B cell (primary cell): Measurements from ENCODE around the gene PSORS1C1. TPM values are rescaled to one million over a fixed set of nuclear protein-coding genes. Genes with fewer than 3 reads are reported as not detected.

Experiments
- ATAC-seq: fragments of 200-7000 bp; cut with Tn5 transposase; one replicate; pipeline ENCODE4 v1.10.0; 2021; ENCODE audit warnings: low read depth, mild to moderate bottlenecking, moderate number of reproducible peaks, moderate library complexity
- CTCF ChIA-PET: fragments of 350-600 bp; sonication (Branson Sonifier 250); formaldehyde crosslinking; loops from one replicate; lab custom pipeline; 2021; ENCODE audit warnings: antibody characterized with exemption, inconsistent platforms; lab: Charles Lee
- POLR2A ChIA-PET: fragments of 350-600 bp; sonication (Branson Sonifier 250); formaldehyde crosslinking; loops from one replicate; lab custom pipeline; 2021; ENCODE audit warnings: antibody characterized with exemption; lab: Charles Lee
- DNase-seq: peaks from one replicate; pipeline ENCODE4 v3.0.0; 2013
- H2AFZ ChIP-seq: 2 replicates; pipeline ENCODE4 v1.6.1; 2012; ENCODE audit warnings: mild to moderate bottlenecking, low read depth, low read length; ENCODE audit not compliant: insufficient read depth, poor library complexity, severe bottlenecking
- H3K27ac ChIP-seq, 2 donors: 1 replicate in 1 of 2; 2 replicates in 1 of 2; pipeline ENCODE4 v1.5.1; 2012 to 2013; ENCODE audit warnings: low read length in 2 of 2, mild to moderate bottlenecking in 2 of 2, moderate library complexity in 1 of 2
- H3K27me3 ChIP-seq, 4 experiments: fragments of 200-600 bp in 1 of 4; sonication (generic) in 1 of 4; replicated peaks in 1 of 4; 1 replicate in 2 of 4; 2 replicates in 2 of 4; pipeline versions ENCODE4 v1.6.1 to v1.7.0; 2013 to 2016; ENCODE audit warnings: low read length in 3 of 4, mild to moderate bottlenecking in 2 of 4, mixed read lengths in 1 of 4, moderate library complexity in 1 of 4; ENCODE audit not compliant: insufficient read depth in 4 of 4, control insufficient read depth in 3 of 4; ENCODE audit errors: control extremely low read depth in 1 of 4
- H3K36me3 ChIP-seq, 2 experiments: replicated peaks in 1 of 2; 1 replicate in 1 of 2; 2 replicates in 1 of 2; pipeline versions ENCODE4 v1.6.1 to v1.7.1; 2013; ENCODE audit warnings: low read length in 1 of 2; ENCODE audit not compliant: insufficient read depth in 2 of 2, control insufficient read depth in 1 of 2; ENCODE audit errors: control extremely low read depth in 1 of 2, extremely low read depth in 1 of 2
- H3K4me1 ChIP-seq, 2 donors: fragments of 200-600 bp in 1 of 2; sonication (generic) in 1 of 2; 1 replicate in 1 of 2; 2 replicates in 1 of 2; pipeline versions ENCODE4 v1.5.1 to v1.6.1; 2013 to 2017; ENCODE audit warnings: low read length in 2 of 2; ENCODE audit not compliant: control insufficient read depth in 2 of 2, insufficient read depth in 2 of 2
- H3K4me2 ChIP-seq: replicated peaks from 2 replicates; pipeline ENCODE3; 2012; ENCODE audit warnings: mild to moderate bottlenecking, low read depth, low read length; ENCODE audit not compliant: poor library complexity, severe bottlenecking
- H3K4me3 ChIP-seq, 5 experiments: fragments of 200-600 bp in 1 of 5; sonication (generic) in 1 of 5; 1 replicate in 3 of 5; 2 replicates in 2 of 5; pipeline versions ENCODE4 v1.5.1 to v1.7.0; 2011 to 2016; ENCODE audit warnings: low read length in 4 of 5, mild to moderate bottlenecking in 4 of 5, low read depth in 2 of 5, control low read depth in 1 of 5, moderate library complexity in 1 of 5; ENCODE audit not compliant: insufficient read depth in 1 of 5; ENCODE audit errors: control extremely low read depth in 1 of 5, extremely low read depth in 1 of 5
- H3K79me2 ChIP-seq: fragments of 200-600 bp; sonication (generic); one replicate; pipeline ENCODE4 v1.6.0; 2016; ENCODE audit warnings: low read length; ENCODE audit not compliant: control insufficient read depth, insufficient read depth
- H3K9ac ChIP-seq: fragments of 200-600 bp; sonication (generic); 2 replicates; pipeline ENCODE4 v1.6.1; 2017; ENCODE audit warnings: mild to moderate bottlenecking, low read length, moderate library complexity
- H3K9me3 ChIP-seq, 3 donors: one replicate each; pipeline versions ENCODE4 v1.6.1 to v1.7.1; 2013; ENCODE audit warnings: low read length in 2 of 3; ENCODE audit not compliant: control insufficient read depth in 2 of 3, insufficient read depth in 1 of 3; ENCODE audit errors: control extremely low read depth in 1 of 3
- H4K20me1 ChIP-seq: 2 replicates; pipeline ENCODE4 v1.6.0; 2012; ENCODE audit warnings: mild to moderate bottlenecking, low read length; ENCODE audit not compliant: insufficient read depth, control insufficient read depth, poor library complexity, severe bottlenecking
- H3K27ac Mint-ChIP-seq: one replicate; pipeline ENCODE4 v1.8.0; 2021; ENCODE audit warnings: mixed read lengths
- H3K27me3 Mint-ChIP-seq: one replicate; pipeline ENCODE4 v1.8.0; 2021; ENCODE audit warnings: mixed read lengths
- H3K4me1 Mint-ChIP-seq: one replicate; pipeline ENCODE4 v1.8.0; 2021; ENCODE audit warnings: mixed read lengths
- H3K4me3 Mint-ChIP-seq: one replicate; pipeline ENCODE4 v1.8.0; 2021; ENCODE audit warnings: mixed read lengths
- H3K9me3 Mint-ChIP-seq: one replicate; pipeline ENCODE4 v1.8.0; 2022; ENCODE audit warnings: mixed read lengths; ENCODE audit not compliant: insufficient read depth
- EZH2 ChIP-seq: IDR thresholded peaks from 2 replicates; pipeline ENCODE4 v1.6.1; 2012; ENCODE audit warnings: borderline replicate concordance, low read depth, mild to moderate bottlenecking, moderate library complexity, low read length; ENCODE audit not compliant: insufficient read depth, poor library complexity, severe bottlenecking
- WGBS: methylation state at CpG from one replicate; pipeline ENCODE4 v1.1.5; 2013; ENCODE audit warnings: missing lambda C conversion rate; ENCODE audit not compliant: insufficient coverage; 5-methylcytosine and 5-hydroxymethylcytosine counted together
- intact Hi-C: fragments of 100-400 bp; cut with micrococcal nuclease; formaldehyde crosslinking; loops from one replicate; pipeline ENCODE4 v1.10.0; 2022
- polyA plus RNA-seq: library from polyadenylated mRNA; depleted of rRNA; stranded (reverse); fragments of >200 nt; gene quantifications from 2 replicates; pipeline ENCODE4 v1.2.3, GENCODE V29; 2012
- total RNA-seq, 2 donors: library from RNA; stranded (reverse); fragments of 120-200 nt in 1 of 2; gene quantifications; 1 replicate in 1 of 2; 2 replicates in 1 of 2; pipeline versions ENCODE4 v1.2.3 to v1.2.4, GENCODE V29; 2013 to 2022
- TF ChIP-seq, protein P1 (sequence below): fragments of 200-600 bp; IDR thresholded peaks from one replicate; pipeline ENCODE4 v1.8.0; 2022; ENCODE audit warnings: antibody characterized with exemption, mild to moderate bottlenecking

Gene PSORS1C1
- total and polyA plus RNA-seq, 2 donors (not counting 1 experiment from before 2014, with no cell fraction given) = not detected

- Histone ChIP-seq H4K20me1 (no peaks in the 10 kb centered on the region), H3K79me2 (no peaks in the 10 kb centered on the region), H3K4me1 (no peaks in the 10 kb centered on the region), H3K9ac (no peak overlapping the region), H3K27me3 (no peaks in the 10 kb centered on the region), H2AFZ (no peak overlapping the region), H3K27ac (no peak overlapping the region), H3K36me3 (no peaks in the 10 kb centered on the region), H3K9me3 (no peaks in the 10 kb centered on the region), H3K4me3 (no peak overlapping the region), H3K4me2 (no peak overlapping the region)
- Mint-ChIP-seq H3K9me3 (no peaks in the 10 kb centered on the region), H3K27ac (no peak overlapping the region), H3K4me3 (no peak overlapping the region), H3K4me1 (no peaks in the 10 kb centered on the region), H3K27me3 (no peaks in the 10 kb centered on the region)
- WGBS = 88% methylated on average over 2 of the region's 3 CpGs
- CTCF ChIA-PET = no interaction called here
- DNase-seq = no peak
- no peak for TF ChIP-seq EZH2
- TF ChIP-seq, protein P1, sequence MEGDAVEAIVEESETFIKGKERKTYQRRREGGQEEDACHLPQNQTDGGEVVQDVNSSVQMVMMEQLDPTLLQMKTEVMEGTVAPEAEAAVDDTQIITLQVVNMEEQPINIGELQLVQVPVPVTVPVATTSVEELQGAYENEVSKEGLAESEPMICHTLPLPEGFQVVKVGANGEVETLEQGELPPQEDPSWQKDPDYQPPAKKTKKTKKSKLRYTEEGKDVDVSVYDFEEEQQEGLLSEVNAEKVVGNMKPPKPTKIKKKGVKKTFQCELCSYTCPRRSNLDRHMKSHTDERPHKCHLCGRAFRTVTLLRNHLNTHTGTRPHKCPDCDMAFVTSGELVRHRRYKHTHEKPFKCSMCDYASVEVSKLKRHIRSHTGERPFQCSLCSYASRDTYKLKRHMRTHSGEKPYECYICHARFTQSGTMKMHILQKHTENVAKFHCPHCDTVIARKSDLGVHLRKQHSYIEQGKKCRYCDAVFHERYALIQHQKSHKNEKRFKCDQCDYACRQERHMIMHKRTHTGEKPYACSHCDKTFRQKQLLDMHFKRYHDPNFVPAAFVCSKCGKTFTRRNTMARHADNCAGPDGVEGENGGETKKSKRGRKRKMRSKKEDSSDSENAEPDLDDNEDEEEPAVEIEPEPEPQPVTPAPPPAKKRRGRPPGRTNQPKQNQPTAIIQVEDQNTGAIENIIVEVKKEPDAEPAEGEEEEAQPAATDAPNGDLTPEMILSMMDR = no peak
- intact Hi-C loops = no loop called here
- POLR2A ChIA-PET = no interaction called here
- ATAC-seq = no peak
These were observed 58.8 kb downstream of the PSORS1C1 start for GRCh38 chr6:31173406-31173805.

- ATAC-seq (no peak), DNase-seq (no peak)
- H2AFZ ChIP-seq = no peak overlapping the region
- CTCF ChIA-PET = no interaction called here
- H3K27ac ChIP-seq = no peak overlapping the region
- no peaks in the 10 kb centered on the region for H3K79me2 ChIP-seq
- WGBS = 93% methylated on average over 3 of the region's 5 CpGs
- no peak overlapping the region for H3K4me3 ChIP-seq
- Mint-ChIP-seq H3K27ac (no peak overlapping the region), H3K4me3 (no peak overlapping the region), H3K4me1 (peaks cover 9% of the 10 kb centered on the region), H3K9me3 (no peaks in the 10 kb centered on the region), H3K27me3 (no peaks in the 10 kb centered on the region)
- no peaks in the 10 kb centered on the region for H4K20me1 ChIP-seq
- H3K4me2 ChIP-seq = no peak overlapping the region
- H3K9ac ChIP-seq = no peak overlapping the region
- H3K9me3 ChIP-seq = no peaks in the 10 kb centered on the region
- intact Hi-C loops = no loop called here
- no peaks in the 10 kb centered on the region for H3K36me3 ChIP-seq
- POLR2A ChIA-PET = no interaction called here
- no peaks in the 10 kb centered on the region for H3K27me3 ChIP-seq
- no peak for TF ChIP-seq EZH2
- TF ChIP-seq, protein P1 = no peak
- H3K4me1 ChIP-seq = no peaks in the 10 kb centered on the region
These were observed 59.8 kb downstream of the PSORS1C1 start for GRCh38 chr6:31174378-31174777.
